PC-9 (cell line): ENCODE measurements around the gene GOLGA8H.
"Not testable (repeated sequence)": the region's sequence is repeated elsewhere in the genome, so short reads cannot be mapped to it uniquely, and the experiment has no call there.

Experiments used
- CTCF ChIP-seq: fragments of 200-600 bp; sonication (generic); conservative IDR thresholded peaks from 2 replicates; pipeline ENCODE4 v1.6.1; 2017; ENCODE audit warnings: mixed run types, antibody characterized with exemption, mild to moderate bottlenecking, moderate library complexity
- EZH2 ChIP-seq: fragments of 200-600 bp; sonication (generic); IDR thresholded peaks from 2 replicates; pipeline ENCODE4 v1.8.0; 2017; ENCODE audit warnings: antibody characterized with exemption, low read depth

- TF ChIP-seq CTCF, EZH2: not testable (repeated sequence)
These were observed 22.4 kb downstream of the GOLGA8H start for GRCh38 chr15:30626194-30626565.
